GM23248 (cell line): ENCODE results near the gene WNK2. TPM values are rescaled to one million over a fixed set of nuclear protein-coding genes. Genes with fewer than 3 reads are reported as not detected.
"Not testable (repeated sequence)": the region's sequence is repeated elsewhere in the genome, so short reads cannot be mapped to it uniquely, and the experiment has no call there.

Experiments
- DNase-seq: peaks from one replicate; pipeline ENCODE4 v3.0.0-alpha.2; 2015
- H2AFZ ChIP-seq: fragments of 200-600 bp; sonication (generic); 2 replicates; pipeline ENCODE4 v1.6.1; 2016; ENCODE audit warnings: antibody characterized with exemption
- H3F3A ChIP-seq: fragments of 200-600 bp; sonication (generic); 2 replicates; pipeline ENCODE4 v1.6.1; 2016; ENCODE audit warnings: mild to moderate bottlenecking, antibody characterized with exemption, mixed run types; ENCODE audit not compliant: insufficient read depth
- H3K27ac ChIP-seq: fragments of 200-600 bp; sonication (generic); 2 replicates; pipeline ENCODE4 v1.5.1; 2016; ENCODE audit warnings: mild to moderate bottlenecking
- H3K27me3 ChIP-seq: fragments of 200-600 bp; sonication (generic); replicated peaks from 2 replicates; pipeline ENCODE4 v1.6.1; 2016; ENCODE audit warnings: mild to moderate bottlenecking; ENCODE audit not compliant: insufficient read depth
- H3K36me3 ChIP-seq: fragments of 200-600 bp; sonication (generic); 2 replicates; pipeline ENCODE4 v1.6.1; 2016; ENCODE audit warnings: low read depth, mild to moderate bottlenecking
- H3K4me1 ChIP-seq: fragments of 200-600 bp; sonication (generic); 2 replicates; pipeline ENCODE4 v1.6.1; 2016; ENCODE audit warnings: mild to moderate bottlenecking; ENCODE audit not compliant: insufficient read depth
- H3K4me2 ChIP-seq: fragments of 200-600 bp; sonication (generic); one replicate; pipeline ENCODE4 v1.6.1; 2016; ENCODE audit warnings: mild to moderate bottlenecking; ENCODE audit not compliant: unreplicated experiment
- H3K4me3 ChIP-seq: fragments of 200-600 bp; sonication (generic); 2 replicates; pipeline ENCODE4 v1.5.1; 2016; ENCODE audit warnings: mild to moderate bottlenecking
- H3K79me2 ChIP-seq: fragments of 200-600 bp; sonication (generic); 2 replicates; pipeline ENCODE4 v1.6.1; 2016; ENCODE audit warnings: mild to moderate bottlenecking; ENCODE audit not compliant: insufficient read depth
- H3K9ac ChIP-seq: fragments of 200-600 bp; sonication (generic); 2 replicates; pipeline ENCODE4 v1.6.1; 2016; ENCODE audit warnings: mild to moderate bottlenecking
- H3K9me2 ChIP-seq: fragments of 200-600 bp; sonication (generic); 2 replicates; pipeline ENCODE4 v1.6.1; 2016; ENCODE audit warnings: mixed run types, mild to moderate bottlenecking, moderate library complexity; ENCODE audit not compliant: insufficient read depth
- H3K9me3 ChIP-seq: fragments of 200-600 bp; sonication (generic); one replicate; pipeline ENCODE4 v1.6.1; 2017; ENCODE audit warnings: low read depth
- H4K20me1 ChIP-seq: fragments of 200-600 bp; sonication (generic); 2 replicates; pipeline ENCODE4 v1.6.0; 2016; ENCODE audit not compliant: insufficient read depth
- EZH2 ChIP-seq: fragments of 200-600 bp; sonication (generic); IDR thresholded peaks from 2 replicates; pipeline ENCODE4 v1.6.1; 2018; ENCODE audit warnings: antibody characterized with exemption, mild to moderate bottlenecking; ENCODE audit not compliant: insufficient read depth, poor library complexity, severe bottlenecking
- EZH2phosphoT487 ChIP-seq: fragments of 200-600 bp; sonication (generic); IDR thresholded peaks from 2 replicates; pipeline ENCODE4 v1.6.1; 2018; ENCODE audit warnings: antibody characterized with exemption, moderate library complexity, mild to moderate bottlenecking, low read depth; ENCODE audit not compliant: insufficient read depth
- WGBS, 2 experiments: methylation state at CpG; one replicate each; pipeline ENCODE4 v1.1.6; 2015 to 2017; ENCODE audit warnings: low lambda C conversion rate in 2 of 2, low coverage in 1 of 2; ENCODE audit errors: missing lambda C conversion rate in 2 of 2; 5-methylcytosine and 5-hydroxymethylcytosine counted together
- in situ Hi-C: fragments of 300-500 bp; cut with MboI; formaldehyde crosslinking; loops from 2 replicates; pipeline ENCODE4 v1.15.0; 2020
- polyA plus RNA-seq: library from polyadenylated mRNA; unstranded; fragments of >200 nt; fragmentation: Nextera tagmentation; extraction: Ambion mirVana; gene quantifications from 2 replicates; pipeline ENCODE4 v1.2.1, GENCODE V29; 2016
- total RNA-seq: library from RNA; depleted of rRNA; stranded (reverse); fragments of >200 nt; shearing (Covaris generic); gene quantifications from 2 replicates; pipeline ENCODE4 v1.2.3, GENCODE V29; 2014

WNK2 gene
- total and polyA plus RNA-seq, 2 experiments from 2014 or later = not detected

- Histone ChIP-seq H3K9ac (no peak overlapping the region), H3K9me3 (no peaks in the 10 kb centered on the region), H3K27me3 (no peaks in the 10 kb centered on the region), H4K20me1 (no peaks in the 10 kb centered on the region), H3K4me2 (no peak overlapping the region), H3K36me3 (no peaks in the 10 kb centered on the region), H3K4me3 (no peak overlapping the region), H2AFZ (no peak overlapping the region), H3K79me2 (no peaks in the 10 kb centered on the region), H3F3A (no peaks in the 10 kb centered on the region), H3K27ac (no peak overlapping the region), H3K9me2 (no peaks in the 10 kb centered on the region), H3K4me1 (peaks cover under 1% of the 10 kb centered on the region; the same call in 1 of the 2 replicates)
- no peak for TF ChIP-seq EZH2phosphoT487
- TF ChIP-seq EZH2 = no peak
- in situ Hi-C loops = no loop called here
- WGBS, 2 experiments = 80 to 82% methylated on average over 7 of the region's 7 CpGs
- no peak for DNase-seq
These were observed 45.7 kb upstream of the WNK2 start for GRCh38 chr9:93138171-93138764.

DNA sequence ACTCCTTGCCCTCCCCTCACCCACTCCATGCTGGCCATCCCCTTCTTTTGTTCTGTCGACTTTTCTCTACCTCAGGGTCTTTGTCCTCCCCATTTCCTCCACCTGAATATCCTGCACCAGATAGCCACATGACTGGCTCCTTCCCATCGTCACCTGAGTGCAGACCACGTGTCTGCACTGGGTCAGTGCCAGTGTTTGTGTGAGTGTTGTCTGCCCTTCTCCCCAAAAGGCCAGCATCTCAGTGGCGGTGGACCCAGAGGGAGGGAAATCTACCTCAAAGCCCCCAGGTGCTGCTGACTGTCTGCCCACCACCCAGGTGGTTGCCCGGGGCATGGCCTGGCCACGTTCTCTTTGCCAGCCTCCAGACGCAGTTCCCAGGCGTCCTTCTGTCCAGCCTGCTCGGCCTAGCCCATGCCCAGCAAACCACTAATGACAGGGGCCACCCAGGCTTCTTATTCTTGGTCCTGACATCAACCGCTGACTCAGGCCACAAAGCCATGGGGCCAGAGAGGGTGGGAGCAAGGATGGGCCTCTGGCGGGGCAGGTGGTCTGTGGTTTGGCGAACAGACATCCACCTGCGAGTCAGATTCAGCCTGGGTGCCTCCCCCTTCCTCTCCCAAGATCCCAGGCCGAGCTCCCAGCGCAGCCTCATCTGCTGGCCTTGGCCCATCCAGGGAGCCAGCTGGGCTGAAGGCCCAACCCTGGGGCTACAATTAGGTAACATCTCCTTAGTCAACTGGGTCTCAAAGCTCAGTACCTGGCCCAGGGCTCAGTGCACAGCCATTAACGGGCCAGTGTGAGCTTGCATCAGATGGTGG lies 44.4 kb upstream of the WNK2 start:
- H3F3A ChIP-seq = no peaks in the 10 kb centered on the region
- TF ChIP-seq EZH2phosphoT487 = no peak
- no peak for TF ChIP-seq EZH2
- H4K20me1 ChIP-seq = no peaks in the 10 kb centered on the region
- no peak for DNase-seq
- no peaks in the 10 kb centered on the region for H3K36me3 ChIP-seq
- H3K27ac ChIP-seq = no peak overlapping the region
- H3K4me3 ChIP-seq = no peak overlapping the region
- WGBS, 2 experiments = 73% methylated on average over 14 to 16 of the region's 16 CpGs
- H3K4me1 ChIP-seq = no peaks in the 10 kb centered on the region
- H3K4me2 ChIP-seq = no peak overlapping the region
- H3K9me2 ChIP-seq = no peaks in the 10 kb centered on the region
- no peak overlapping the region for H2AFZ ChIP-seq
- H3K79me2 ChIP-seq = no peaks in the 10 kb centered on the region
- H3K27me3 ChIP-seq = no peaks in the 10 kb centered on the region
- H3K9ac ChIP-seq = no peak overlapping the region
- in situ Hi-C loops = no loop called here
- H3K9me3 ChIP-seq = no peaks in the 10 kb centered on the region

GRCh38 chr9:93141771-93142483 lies 42.0 kb upstream of the WNK2 start:
- Histone ChIP-seq H3K9me3 (no peaks in the 10 kb centered on the region), H3K4me2 (no peak overlapping the region), H3F3A (no peaks in the 10 kb centered on the region), H3K27ac (no peak overlapping the region), H3K9ac (no peak overlapping the region), H3K9me2 (no peaks in the 10 kb centered on the region), H3K4me1 (no peaks in the 10 kb centered on the region), H2AFZ (no peak overlapping the region), H3K4me3 (no peak overlapping the region), H4K20me1 (no peaks in the 10 kb centered on the region), H3K79me2 (no peaks in the 10 kb centered on the region), H3K27me3 (no peaks in the 10 kb centered on the region), H3K36me3 (no peaks in the 10 kb centered on the region)
- TF ChIP-seq EZH2 (no peak), EZH2phosphoT487 (no peak)
- 53 to 62% methylated on average over 7 to 8 of the region's 8 CpGs for WGBS, 2 experiments
- DNase-seq = no peak
- in situ Hi-C loops = no loop called here

- in situ Hi-C loops = no loop called here
- TF ChIP-seq EZH2phosphoT487 (no peak), EZH2 (no peak)
- no peak overlapping the region for H3K9ac ChIP-seq
- peaks cover under 1% of the 10 kb centered on the region; the same call in 1 of the 2 replicates for H3F3A ChIP-seq
- H3K4me2 ChIP-seq = no peak overlapping the region
- H3K4me1 ChIP-seq = no peaks in the 10 kb centered on the region
- no peaks in the 10 kb centered on the region for H3K36me3 ChIP-seq
- H3K79me2 ChIP-seq = no peaks in the 10 kb centered on the region
- H4K20me1 ChIP-seq = no peaks in the 10 kb centered on the region
- no peaks in the 10 kb centered on the region for H3K27me3 ChIP-seq
- WGBS, 2 experiments = 20 to 22% methylated on average over 14 to 15 of the region's 15 CpGs
- no peaks in the 10 kb centered on the region for H3K9me2 ChIP-seq
- H3K27ac ChIP-seq = no peak overlapping the region
- peak; percentile 34 for DNase-seq
- no peak overlapping the region for H3K4me3 ChIP-seq
- H3K9me3 ChIP-seq = no peaks in the 10 kb centered on the region
- peak overlapping the region; percentile 43 for H2AFZ ChIP-seq
These were observed 40.0 kb upstream of the WNK2 start for GRCh38 chr9:93143830-93144530.

GRCh38 chr9:93146696-93147095 lies 37.2 kb upstream of the WNK2 start:
- 82 to 92% methylated on average over 6 of the region's 6 CpGs for WGBS, 2 experiments
- H3K4me3 ChIP-seq, H3K27me3 ChIP-seq, H3K9me2 ChIP-seq, H3K79me2 ChIP-seq, H3K27ac ChIP-seq, in situ Hi-C loops, H2AFZ ChIP-seq, DNase-seq, H3F3A ChIP-seq, H3K9me3 ChIP-seq, H3K9ac ChIP-seq, H3K4me2 ChIP-seq, H3K4me1 ChIP-seq, H3K36me3 ChIP-seq, H4K20me1 ChIP-seq: not testable (repeated sequence)
